ENCODE results near the gene MINDY3.

Gene MINDY3

DNA sequence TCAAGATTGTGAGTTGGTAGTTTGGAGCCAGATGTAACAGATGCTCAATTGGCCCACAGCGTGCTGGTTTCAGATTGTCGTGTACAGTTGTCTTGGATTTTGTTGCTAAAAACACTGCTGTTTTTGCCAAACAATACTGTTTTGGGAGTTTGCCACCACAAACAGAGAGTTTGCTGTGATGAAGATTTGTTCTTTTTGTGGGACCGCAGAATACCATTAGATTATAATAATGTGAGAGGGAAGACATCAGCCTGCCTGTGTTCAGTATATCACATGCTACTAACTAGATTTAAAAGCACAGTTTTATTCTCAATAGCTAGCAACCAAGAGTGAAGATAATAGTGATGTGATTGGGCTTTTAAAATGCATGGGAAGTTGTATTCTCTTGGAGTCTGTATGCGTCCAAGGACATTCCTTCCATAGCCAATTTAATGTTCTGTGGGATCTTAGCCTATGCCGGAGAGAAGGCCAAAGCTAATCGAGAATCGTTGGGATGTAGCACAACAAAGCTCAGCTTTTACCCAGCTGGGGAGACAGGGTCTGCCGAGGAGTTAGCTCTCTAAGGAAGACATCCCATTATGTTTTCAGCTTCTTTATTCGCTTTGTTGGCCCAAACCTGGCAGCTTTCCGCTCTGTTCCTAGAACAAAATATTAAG lies 121.9 kb downstream of the MINDY3 start:
- DNase-seq (ENCODE audit: low read depth, low spot score), result peak; percentile 59

DNA sequence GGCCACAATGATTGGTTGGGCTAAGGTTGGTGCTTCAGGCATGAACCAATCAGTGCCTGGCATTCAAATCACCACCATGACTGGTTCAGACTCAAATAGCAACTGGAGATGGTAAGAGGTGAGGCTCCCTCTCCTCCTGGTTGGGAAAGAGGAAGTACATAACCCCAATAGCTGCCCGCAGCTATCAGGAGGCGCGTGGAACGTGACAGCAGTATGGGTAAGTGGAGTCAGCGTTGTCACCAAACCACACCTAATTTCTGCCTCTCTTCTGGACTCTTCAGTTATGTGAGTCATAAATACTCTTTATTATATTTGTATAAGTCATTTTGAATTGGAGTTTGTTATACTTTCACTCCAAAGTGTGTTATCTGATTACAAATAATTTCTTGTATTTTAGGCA lies 122.7 kb downstream of the MINDY3 start:
- DNase-seq (ENCODE audit: low read depth, low spot score), result no peak

DNA sequence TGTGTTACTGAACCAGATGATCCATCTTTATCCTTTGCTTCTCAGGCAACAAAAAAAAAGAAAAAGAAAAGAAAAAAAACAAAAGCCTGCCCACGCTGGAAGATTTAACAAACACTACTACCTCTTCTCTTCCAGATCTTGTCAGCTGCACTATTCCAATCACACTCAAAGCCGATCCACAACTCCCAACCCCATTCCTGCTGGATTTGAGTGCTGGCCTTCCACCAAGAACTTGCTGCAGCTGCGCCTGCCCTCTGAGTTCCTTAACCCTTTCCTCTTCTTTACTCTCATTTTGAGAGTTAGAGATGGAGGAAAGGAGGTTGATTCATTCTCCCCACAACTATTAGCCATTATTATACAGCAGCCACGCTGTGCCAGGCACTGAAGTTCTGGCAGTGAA lies 124.5 kb downstream of the MINDY3 start:
- no peak for DNase-seq (ENCODE audit: low read depth, low spot score)

DNA sequence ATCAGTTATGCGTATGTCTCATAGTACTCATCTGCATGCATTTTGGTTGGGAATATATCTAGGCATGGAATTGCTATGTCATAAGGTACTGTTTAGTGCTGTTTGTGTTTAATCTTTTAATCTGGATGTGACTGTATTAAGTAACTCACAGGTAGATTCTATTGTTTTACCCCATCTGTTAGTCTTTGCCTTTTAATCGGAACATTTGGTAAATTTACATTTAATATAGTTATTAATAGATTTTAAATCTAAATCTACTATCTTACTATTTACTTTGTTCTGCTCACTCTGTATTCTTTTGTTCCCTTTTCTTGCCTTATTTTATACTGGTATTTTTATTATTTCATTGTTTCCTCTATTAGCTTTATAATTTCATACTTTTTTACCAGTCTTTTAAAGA lies 130.0 kb downstream of the MINDY3 start:
- DNase-seq (ENCODE audit: low read depth, low spot score), result no peak

DNA sequence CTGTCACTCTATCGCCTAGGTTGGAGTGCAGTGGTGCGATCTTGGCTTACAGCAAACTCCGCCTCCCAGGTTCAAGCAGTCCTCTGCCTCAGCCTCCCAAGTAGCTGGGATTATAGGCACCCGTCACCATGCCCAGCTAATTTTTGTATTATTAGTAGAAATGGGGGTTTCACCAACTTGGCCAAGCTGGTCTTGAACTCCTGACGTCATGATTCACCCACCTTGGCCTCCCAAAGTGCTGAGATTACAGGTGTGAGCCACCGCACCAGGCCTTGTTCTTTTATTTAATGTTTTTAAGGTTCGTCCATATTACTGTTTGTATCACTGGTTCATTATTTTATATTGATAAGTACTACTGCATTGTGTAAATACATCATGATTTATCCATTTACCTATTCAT lies 130.4 kb downstream of the MINDY3 start:
- DNase-seq (ENCODE audit: low read depth, low spot score), result no peak

Data from smooth muscle cell of the brain vasculature (primary cell).